ENCODE data around the gene ATF7. TPM values are rescaled to one million over a fixed set of nuclear protein-coding genes. Genes with fewer than 3 reads are reported as not detected.
"Not testable (repeated sequence)": the region's sequence is repeated elsewhere in the genome, so short reads cannot be mapped to it uniquely, and the experiment has no call there.

Gene ATF7
- total and polyA plus RNA-seq, 2 experiments from 2014 or later: 9.1 to 13.8 TPM

- DNase-seq (ENCODE audit: low read depth in 1 of 2, low spot score in 1 of 2): no peak
- TF ChIP-seq CTCF (IDR thresholded peaks at IDR 0.05; ENCODE audit: low read depth, low read length): no peak
- H3K27me3 ChIP-seq: no peaks in the 10 kb centered on the region
- no peak overlapping the region for H3K27ac ChIP-seq
- H3K4me3 ChIP-seq: no peak overlapping the region
- no peaks in the 10 kb centered on the region for H3K9me3 ChIP-seq (ENCODE audit: low read depth)
- no peaks in the 10 kb centered on the region for H3K36me3 ChIP-seq
- no peaks in the 10 kb centered on the region for H3K4me1 ChIP-seq (ENCODE audit: low read depth)
These were observed 18.0 kb upstream of the ATF7 start for GRCh38 chr12:53644133-53644532.

- no peaks in the 10 kb centered on the region for H3K9me3 ChIP-seq (ENCODE audit: low read depth)
- no peak overlapping the region for H3K4me3 ChIP-seq
- no peak for DNase-seq (ENCODE audit: low read depth in 1 of 2, low spot score in 1 of 2)
- no peaks in the 10 kb centered on the region for H3K27me3 ChIP-seq
- no peaks in the 10 kb centered on the region for H3K4me1 ChIP-seq (ENCODE audit: low read depth)
- no peaks in the 10 kb centered on the region for H3K36me3 ChIP-seq
- H3K27ac ChIP-seq: no peak overlapping the region
- no peak for TF ChIP-seq CTCF (IDR thresholded peaks at IDR 0.05; ENCODE audit: low read depth, low read length)
These were observed 17.2 kb upstream of the ATF7 start for GRCh38 chr12:53643232-53643979.

GRCh38 chr12:53638057-53638456 is 11.9 kb upstream of the ATF7 start:
- no peaks in the 10 kb centered on the region for H3K4me1 ChIP-seq (ENCODE audit: low read depth)
- no peak for DNase-seq (ENCODE audit: low read depth in 1 of 2, low spot score in 1 of 2)
- TF ChIP-seq CTCF (IDR thresholded peaks at IDR 0.05; ENCODE audit: low read depth, low read length): no peak
- no peaks in the 10 kb centered on the region for H3K36me3 ChIP-seq
- no peak overlapping the region for H3K27ac ChIP-seq
- H3K27me3 ChIP-seq: no peaks in the 10 kb centered on the region
- no peak overlapping the region for H3K4me3 ChIP-seq
- H3K9me3 ChIP-seq (ENCODE audit: low read depth): no peaks in the 10 kb centered on the region

- no peaks in the 10 kb centered on the region for H3K27me3 ChIP-seq
- DNase-seq (ENCODE audit: low read depth in 1 of 2, low spot score in 1 of 2): no peak
- H3K4me1 ChIP-seq (ENCODE audit: low read depth): no peaks in the 10 kb centered on the region
- no peaks in the 10 kb centered on the region for H3K36me3 ChIP-seq
- no peaks in the 10 kb centered on the region for H3K9me3 ChIP-seq (ENCODE audit: low read depth)
- no peak overlapping the region for H3K27ac ChIP-seq
- H3K4me3 ChIP-seq: no peak overlapping the region
- no peak for TF ChIP-seq CTCF (IDR thresholded peaks at IDR 0.05; ENCODE audit: low read depth, low read length)
These were observed 10.5 kb upstream of the ATF7 start for GRCh38 chr12:53636641-53637040.

GRCh38 chr12:53635708-53636107 is 9.5 kb upstream of the ATF7 start:
- H3K36me3 ChIP-seq; DNase-seq (ENCODE audit: low read depth in 1 of 2, low spot score in 1 of 2); H3K27me3 ChIP-seq; H3K9me3 ChIP-seq (ENCODE audit: low read depth); H3K4me3 ChIP-seq; H3K27ac ChIP-seq; H3K4me1 ChIP-seq (ENCODE audit: low read depth): not testable (repeated sequence)

- Histone ChIP-seq H3K4me3 (no peak overlapping the region), H3K4me1 (ENCODE audit: low read depth) (peaks cover 1% of the 10 kb centered on the region), H3K27me3 (no peaks in the 10 kb centered on the region), H3K9me3 (ENCODE audit: low read depth) (no peaks in the 10 kb centered on the region), H3K27ac (no peak overlapping the region), H3K36me3 (no peaks in the 10 kb centered on the region)
- DNase-seq (ENCODE audit: low read depth in 1 of 2, low spot score in 1 of 2): no peak
- TF ChIP-seq CTCF (IDR thresholded peaks at IDR 0.05; ENCODE audit: low read depth, low read length): no peak
These were observed 5.5 kb upstream of the ATF7 start for GRCh38 chr12:53631721-53632120.
